Stomach (tissue), 9 donors: ENCODE results near the gene GLG1. TPM values are rescaled to one million over a fixed set of nuclear protein-coding genes. Genes with fewer than 3 reads are reported as not detected.

Experiments
- DNase-seq, 2 donors: peaks; one replicate each; pipeline versions ENCODE4 v3.0.0 to v3.0.0-alpha.2; 2013 to 2019
- H3K27ac ChIP-seq, 5 donors: fragments of 200-600 bp in 4 of 5; sonication (generic) in 4 of 5; one replicate each; pipeline ENCODE4 v1.5.1; 2013 to 2019; ENCODE audit warnings: mild to moderate bottlenecking in 1 of 5, moderate library complexity in 1 of 5
- H3K27me3 ChIP-seq, 3 donors: fragments of 200-600 bp; sonication (generic); one replicate each; pipeline ENCODE4 v1.5.1; 2017 to 2019; ENCODE audit warnings: mixed run types in 1 of 3
- H3K36me3 ChIP-seq, 4 donors: fragments of 200-600 bp; sonication (generic); 1 replicate in 3 of 4; 2 replicates in 1 of 4; pipeline ENCODE4 v1.5.1; 2016 to 2019
- H3K4me1 ChIP-seq, 4 donors: fragments of 200-600 bp; sonication (generic); one replicate each; pipeline ENCODE4 v1.5.1; 2016 to 2019
- H3K4me3 ChIP-seq, 4 donors: fragments of 200-600 bp; sonication (generic) in 3 of 4; one replicate each; pipeline ENCODE4 v1.5.1; 2016 to 2019; ENCODE audit warnings: mild to moderate bottlenecking in 1 of 4
- H3K9me3 ChIP-seq, 4 donors: fragments of 200-600 bp; sonication (generic); one replicate each; pipeline ENCODE4 v1.5.1; 2016 to 2019
- EP300 ChIP-seq: sonication (generic); formaldehyde crosslinking; IDR thresholded peaks from one replicate; pipeline ENCODE4 v1.6.1; 2017; ENCODE audit warnings: antibody characterized with exemption
- POLR2A ChIP-seq, 4 donors: fragments of 450-650 bp; IDR thresholded peaks; one replicate each; pipeline ENCODE4 v1.6.1; 2016; ENCODE audit warnings: antibody characterized with exemption in 4 of 4, control low read depth in 2 of 4, mild to moderate bottlenecking in 1 of 4, moderate library complexity in 1 of 4
- POLR2AphosphoS5 ChIP-seq, 3 donors: sonication (generic); formaldehyde crosslinking; IDR thresholded peaks; one replicate each; pipeline ENCODE4 v1.6.1; 2016; ENCODE audit warnings: antibody characterized with exemption in 3 of 3
- WGBS, 5 donors: extraction: QIAGEN DNeasy Blood & Tissue Kit in 3 of 5; methylation state at CpG; one replicate each; pipeline versions ENCODE4 v1.1.5 to v1.1.7; 2013 to 2018; 5-methylcytosine and 5-hydroxymethylcytosine counted together
- intact Hi-C: fragments of 100-400 bp; cut with DNase I; formaldehyde crosslinking; loops from one replicate; pipeline ENCODE4 v1.15.1; 2023; ENCODE audit warnings: low total_unique reads
- polyA plus RNA-seq, 3 donors: library from polyadenylated mRNA; stranded (reverse); fragments of 200-250 nt; gene quantifications; one replicate each; pipeline ENCODE4 v1.2.3, GENCODE V29; 2013
- total RNA-seq, 5 donors: library from RNA; depleted of rRNA; stranded (reverse); fragments of >200 nt; gene quantifications; one replicate each; pipeline versions ENCODE4 v1.1.0 to v1.2.3, GENCODE V29; 2014 to 2016
- TF ChIP-seq, protein P1 (sequence below), 7 experiments: fragments of 450-650 bp in 4 of 7; fragments of 200-600 bp in 3 of 7; sonication (generic) in 3 of 7; IDR thresholded peaks; one replicate each; pipeline ENCODE4 v1.5.1; 2016 to 2019; ENCODE audit warnings: antibody characterized with exemption in 7 of 7, control low read depth in 2 of 7, mild to moderate bottlenecking in 1 of 7
- donor health status: healthy with polysubstance abuse.
- donor health status: Bipolar disorder and iron deficiency.
- donor health status: healthy.

The GLG1 gene
- total and polyA plus RNA-seq, 8 donors = 7.6 to 151 (median 46.3) TPM

DNA sequence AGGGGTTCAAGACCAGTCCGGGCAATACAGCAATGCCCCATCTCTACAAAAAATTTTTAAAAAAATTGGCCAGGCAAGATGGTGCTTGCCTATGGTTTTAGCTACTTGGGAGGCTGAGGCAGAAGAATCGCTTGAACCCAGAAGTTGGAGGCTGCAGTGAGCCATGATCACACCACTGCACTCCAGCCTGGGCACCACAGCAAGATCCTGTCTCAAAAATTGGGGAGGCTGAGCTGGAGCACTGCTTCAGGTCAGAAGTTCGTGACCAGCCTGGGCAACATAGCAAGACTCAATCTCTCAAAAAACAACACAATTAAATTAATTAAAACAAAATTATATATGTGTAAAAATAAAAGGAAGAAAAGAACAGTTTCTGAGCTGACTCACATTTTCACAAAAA is 110.9 kb downstream of the GLG1 start:
- Histone ChIP-seq H3K4me3 (no peak overlapping the region), H3K27me3 (no peaks in the 10 kb centered on the region), H3K27ac (no peak overlapping the region), H3K36me3 (peaks cover 10 to 61% (median 59%) of the 10 kb centered on the region in 4 donors), H3K9me3 (no peaks in the 10 kb centered on the region), H3K4me1 (peaks cover 0 to 6% (median 1%) of the 10 kb centered on the region in 4 donors)
- DNase-seq = no peak
- 95 to 98% (median 97%) methylated on average over 3 of the region's 3 CpGs for WGBS, 5 donors
- TF ChIP-seq POLR2AphosphoS5 (IDR thresholded peaks at IDR 0.05) (no peak), EP300 (no peak)
- TF ChIP-seq, protein P1, sequence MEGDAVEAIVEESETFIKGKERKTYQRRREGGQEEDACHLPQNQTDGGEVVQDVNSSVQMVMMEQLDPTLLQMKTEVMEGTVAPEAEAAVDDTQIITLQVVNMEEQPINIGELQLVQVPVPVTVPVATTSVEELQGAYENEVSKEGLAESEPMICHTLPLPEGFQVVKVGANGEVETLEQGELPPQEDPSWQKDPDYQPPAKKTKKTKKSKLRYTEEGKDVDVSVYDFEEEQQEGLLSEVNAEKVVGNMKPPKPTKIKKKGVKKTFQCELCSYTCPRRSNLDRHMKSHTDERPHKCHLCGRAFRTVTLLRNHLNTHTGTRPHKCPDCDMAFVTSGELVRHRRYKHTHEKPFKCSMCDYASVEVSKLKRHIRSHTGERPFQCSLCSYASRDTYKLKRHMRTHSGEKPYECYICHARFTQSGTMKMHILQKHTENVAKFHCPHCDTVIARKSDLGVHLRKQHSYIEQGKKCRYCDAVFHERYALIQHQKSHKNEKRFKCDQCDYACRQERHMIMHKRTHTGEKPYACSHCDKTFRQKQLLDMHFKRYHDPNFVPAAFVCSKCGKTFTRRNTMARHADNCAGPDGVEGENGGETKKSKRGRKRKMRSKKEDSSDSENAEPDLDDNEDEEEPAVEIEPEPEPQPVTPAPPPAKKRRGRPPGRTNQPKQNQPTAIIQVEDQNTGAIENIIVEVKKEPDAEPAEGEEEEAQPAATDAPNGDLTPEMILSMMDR (IDR thresholded peaks at IDR 0.05) = no peak
- intact Hi-C loops = no loop called here

DNA sequence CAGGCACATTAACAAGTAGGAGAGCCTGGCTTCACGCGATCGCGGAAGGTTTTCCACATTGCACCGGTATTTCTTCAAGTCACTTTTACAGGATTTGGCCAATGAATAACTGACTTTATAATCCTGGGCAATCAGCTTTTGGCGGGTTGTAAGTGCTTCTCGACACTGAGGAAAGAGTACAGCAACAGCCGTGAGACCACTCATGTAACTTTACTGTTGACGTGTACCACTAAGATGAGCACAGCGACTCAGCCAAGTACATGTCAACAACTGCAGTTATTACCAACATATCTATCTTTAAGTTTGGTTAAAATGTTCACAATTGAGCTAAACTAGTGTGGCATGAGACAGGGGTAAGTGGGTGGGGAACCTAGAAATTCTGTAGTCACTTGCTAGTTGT is 113.9 kb downstream of the GLG1 start:
- TF ChIP-seq, protein P1 (IDR thresholded peaks at IDR 0.05) = no peak
- no peak for TF ChIP-seq EP300
- TF ChIP-seq POLR2AphosphoS5 (IDR thresholded peaks at IDR 0.05) = no peak
- no peak for TF ChIP-seq POLR2A (IDR thresholded peaks at IDR 0.05)
- intact Hi-C loops = no loop called here
- H3K4me1 ChIP-seq = no peaks in the 10 kb centered on the region
- DNase-seq = no peak
- H3K4me3 ChIP-seq = no peak overlapping the region
- no peak overlapping the region for H3K27ac ChIP-seq
- H3K36me3 ChIP-seq = peaks cover 24 to 87% (median 81%) of the 10 kb centered on the region in 4 donors
- no peaks in the 10 kb centered on the region for H3K9me3 ChIP-seq
- 94 to 99% (median 97%) methylated on average over 10 of the region's 10 CpGs for WGBS, 5 donors
- H3K27me3 ChIP-seq = no peaks in the 10 kb centered on the region

DNA sequence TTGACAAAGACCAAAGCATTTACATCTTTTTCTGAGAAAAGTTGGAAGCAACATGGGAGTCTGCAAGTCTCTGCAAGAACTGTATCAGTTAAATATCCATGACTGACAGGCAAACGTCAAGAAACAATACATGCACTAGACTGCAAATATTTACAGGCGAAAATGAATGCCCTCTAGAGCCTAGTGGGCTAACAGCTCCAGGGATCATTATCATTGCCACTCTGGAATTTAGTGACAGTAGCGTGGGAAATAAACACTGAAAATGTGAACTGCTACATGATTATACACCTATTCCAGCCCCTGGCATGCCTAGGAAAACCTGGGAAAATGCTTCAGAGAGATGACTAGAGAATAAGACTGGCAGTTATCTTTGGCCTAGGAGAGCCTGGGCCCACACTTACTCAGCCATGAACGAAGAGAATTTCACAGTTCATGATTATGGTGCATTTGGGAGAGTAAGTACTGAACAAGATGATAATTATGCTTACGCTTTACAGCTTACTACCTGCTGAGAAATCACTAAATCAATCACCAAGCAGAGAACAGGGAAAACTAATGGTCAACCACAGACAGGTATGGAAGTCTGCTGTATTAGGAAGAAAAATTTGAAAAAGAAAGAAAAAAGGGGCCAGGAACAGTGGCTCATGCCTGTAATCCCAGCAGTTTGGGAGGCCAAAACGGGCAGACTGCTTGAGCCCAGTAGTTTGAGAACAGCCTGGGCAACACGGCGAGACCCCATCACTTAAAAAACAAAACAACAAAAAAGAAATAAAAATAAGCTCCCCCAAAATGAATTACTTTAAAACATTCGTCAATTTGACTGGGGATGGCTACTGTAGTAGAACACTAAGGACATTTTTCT is 119.0 kb downstream of the GLG1 start:
- Histone ChIP-seq H3K4me3 (no peak overlapping the region), H3K4me1 (no peaks in the 10 kb centered on the region), H3K36me3 (peaks cover 31 to 90% (median 85%) of the 10 kb centered on the region in 4 donors), H3K27ac (no peak overlapping the region), H3K9me3 (no peaks in the 10 kb centered on the region), H3K27me3 (no peaks in the 10 kb centered on the region)
- intact Hi-C loops = no loop called here
- DNase-seq = no peak
- 79 to 87% (median 85%) methylated on average over 9 of the region's 9 CpGs for WGBS, 5 donors
- no peak for TF ChIP-seq POLR2AphosphoS5 (IDR thresholded peaks at IDR 0.05)
- TF ChIP-seq POLR2A (IDR thresholded peaks at IDR 0.05) = no peak
- TF ChIP-seq, protein P1 (IDR thresholded peaks at IDR 0.05) = no peak
- no peak for TF ChIP-seq EP300

- TF ChIP-seq POLR2A (IDR thresholded peaks at IDR 0.05) (no peak), POLR2AphosphoS5 (IDR thresholded peaks at IDR 0.05) (no peak), EP300 (no peak)
- TF ChIP-seq, protein P1 (IDR thresholded peaks at IDR 0.05) = no peak
- no peak overlapping the region for H3K4me3 ChIP-seq
- peaks cover 0 to 7% (median 3%) of the 10 kb centered on the region in 4 donors for H3K4me1 ChIP-seq
- WGBS, 5 donors = 31 to 49% (median 43%) methylated on average over 1 of the region's 1 CpG
- H3K27me3 ChIP-seq = no peaks in the 10 kb centered on the region
- intact Hi-C loops = no loop called here
- no peak for DNase-seq
- H3K27ac ChIP-seq = no peak overlapping the region
- peaks cover 20 to 83% (median 79%) of the 10 kb centered on the region in 4 donors for H3K36me3 ChIP-seq
- no peaks in the 10 kb centered on the region for H3K9me3 ChIP-seq
Measured at GRCh38 chr16:74485916-74486315, 121.0 kb downstream of the GLG1 start.
